ENCODE measurements around the gene GRK2.
A peak's percentile ranks its signal among the peaks of the same experiment; 100 is the strongest.

Gene GRK2

GRCh38 chr11:67282155-67282875, 16.0 kb downstream of the GRK2 start:
- DNase-seq (ENCODE audit: low read depth), result no peak

GRCh38 chr11:67282876-67283371, 16.7 kb downstream of the GRK2 start:
- no peak for DNase-seq (ENCODE audit: low read depth)

- DNase-seq (ENCODE audit: low read depth), result no peak
Observed at GRCh38 chr11:67283481-67283963, 17.2 kb downstream of the GRK2 start.

GRCh38 chr11:67284811-67285540, 18.7 kb downstream of the GRK2 start:
- DNase-seq (ENCODE audit: low read depth), result no peak

GRCh38 chr11:67285541-67286498, 19.5 kb downstream of the GRK2 start:
- no peak for DNase-seq (ENCODE audit: low read depth)

- DNase-seq (ENCODE audit: low read depth), result no peak
Observed at GRCh38 chr11:67286621-67287333, 20.5 kb downstream of the GRK2 start.

GRCh38 chr11:67287355-67288197, 21.3 kb downstream of the GRK2 start:
- DNase-seq (ENCODE audit: low read depth), result no peak

- no peak for DNase-seq (ENCODE audit: low read depth)
Observed at GRCh38 chr11:67288198-67288451, 21.9 kb downstream of the GRK2 start.

GRCh38 chr11:67288452-67289225, 22.4 kb downstream of the GRK2 start:
- peak; percentile 91 for DNase-seq (ENCODE audit: low read depth)

GRCh38 chr11:67289226-67289650, 23.0 kb downstream of the GRK2 start, which contains the start of gene ANKRD13D:
Gene ANKRD13D (plus strand): TSS chr11:67289303. CDS start chr11:67289461, 158 bp downstream.
- peak; percentile 38 for DNase-seq (ENCODE audit: low read depth)

- DNase-seq (ENCODE audit: low read depth), result no peak
Observed at GRCh38 chr11:67289651-67290479, 23.6 kb downstream of the GRK2 start.

GRCh38 chr11:67290801-67291200, 24.5 kb downstream of the GRK2 start:
- no peak for DNase-seq (ENCODE audit: low read depth)

- DNase-seq (ENCODE audit: low read depth), result no peak
Observed at GRCh38 chr11:67291481-67292381, 25.5 kb downstream of the GRK2 start.

- no peak for DNase-seq (ENCODE audit: low read depth)
Observed at GRCh38 chr11:67292671-67293070, 26.4 kb downstream of the GRK2 start.

GRCh38 chr11:67293090-67293489, 26.8 kb downstream of the GRK2 start:
- peak; percentile 50 for DNase-seq (ENCODE audit: low read depth)

- no peak for DNase-seq (ENCODE audit: low read depth)
Observed at GRCh38 chr11:67295846-67296245, 29.6 kb downstream of the GRK2 start.

- no peak for DNase-seq (ENCODE audit: low read depth)
Observed at GRCh38 chr11:67298786-67299185, 32.5 kb downstream of the GRK2 start.
